HUES6 (cell line): ENCODE measurements around the gene BIVM.

Experiments
- H3K27ac ChIP-seq: 2 replicates; pipeline ENCODE4 v1.7.0; 2013; ENCODE audit warnings: low read depth, mild to moderate bottlenecking, low read length, inconsistent platforms
- H3K27me3 ChIP-seq: 2 replicates; pipeline ENCODE4 v1.6.1; 2013; ENCODE audit warnings: low read length; ENCODE audit not compliant: control insufficient read depth, insufficient read depth
- H3K36me3 ChIP-seq: 2 replicates; pipeline ENCODE4 v1.6.1; 2013; ENCODE audit warnings: low read length; ENCODE audit not compliant: control insufficient read depth, insufficient read depth
- H3K4me1 ChIP-seq: 2 replicates; pipeline ENCODE4 v1.6.1; 2013; ENCODE audit warnings: low read length; ENCODE audit not compliant: control insufficient read depth, insufficient read depth
- H3K4me3 ChIP-seq: 2 replicates; pipeline ENCODE4 v1.5.1; 2013; ENCODE audit warnings: low read depth, low read length
- H3K9ac ChIP-seq: one replicate; pipeline ENCODE4 v1.6.1; 2013; ENCODE audit warnings: mild to moderate bottlenecking, low read length
- H3K9me3 ChIP-seq: 2 replicates; pipeline ENCODE4 v1.6.1; 2013; ENCODE audit warnings: low read depth, low read length; ENCODE audit not compliant: control insufficient read depth, insufficient read depth

Gene BIVM, protein sequence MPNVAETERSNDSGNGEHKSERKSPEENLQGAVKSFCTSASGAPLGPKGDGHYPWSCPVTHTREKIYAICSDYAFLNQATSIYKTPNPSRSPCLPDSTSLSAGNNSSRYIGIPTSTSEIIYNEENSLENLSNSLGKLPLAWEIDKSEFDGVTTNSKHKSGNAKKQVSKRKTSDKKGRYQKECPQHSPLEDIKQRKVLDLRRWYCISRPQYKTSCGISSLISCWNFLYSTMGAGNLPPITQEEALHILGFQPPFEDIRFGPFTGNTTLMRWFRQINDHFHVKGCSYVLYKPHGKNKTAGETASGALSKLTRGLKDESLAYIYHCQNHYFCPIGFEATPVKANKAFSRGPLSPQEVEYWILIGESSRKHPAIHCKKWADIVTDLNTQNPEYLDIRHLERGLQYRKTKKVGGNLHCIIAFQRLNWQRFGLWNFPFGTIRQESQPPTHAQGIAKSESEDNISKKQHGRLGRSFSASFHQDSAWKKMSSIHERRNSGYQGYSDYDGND

GRCh38 chr13:102798581-102799425, at the start of gene BIVM, which contains the start of gene POGLUT2:
Gene BIVM (plus strand): TSS chr13:102799119. CDS start chr13:102807268, 8,149 bp downstream.
Gene POGLUT2 (minus strand): TSS chr13:102798976. CDS start chr13:102798670, 306 bp downstream.
- peak within 1 kb of the TSS; percentile 97 for H3K4me3 ChIP-seq
- H3K27ac ChIP-seq: no peak within 1 kb of the TSS
- no peaks in the 10 kb centered on the region for H3K36me3 ChIP-seq
- H3K27me3 ChIP-seq: peaks cover 14% of the 10 kb centered on the region
- peaks cover 11% of the 10 kb centered on the region for H3K4me1 ChIP-seq
- peak within 1 kb of the TSS; percentile 79 for H3K9ac ChIP-seq
- H3K9me3 ChIP-seq: no peaks in the 10 kb centered on the region

- Histone ChIP-seq H3K4me1 (no peaks in the 10 kb centered on the region), H3K36me3 (no peaks in the 10 kb centered on the region), H3K4me3 (no peak overlapping the region), H3K9ac (no peak overlapping the region), H3K27me3 (no peaks in the 10 kb centered on the region), H3K9me3 (no peaks in the 10 kb centered on the region), H3K27ac (no peak overlapping the region)
These were observed 47.0 kb upstream of the BIVM start for GRCh38 chr13:102751886-102752285.

DNA sequence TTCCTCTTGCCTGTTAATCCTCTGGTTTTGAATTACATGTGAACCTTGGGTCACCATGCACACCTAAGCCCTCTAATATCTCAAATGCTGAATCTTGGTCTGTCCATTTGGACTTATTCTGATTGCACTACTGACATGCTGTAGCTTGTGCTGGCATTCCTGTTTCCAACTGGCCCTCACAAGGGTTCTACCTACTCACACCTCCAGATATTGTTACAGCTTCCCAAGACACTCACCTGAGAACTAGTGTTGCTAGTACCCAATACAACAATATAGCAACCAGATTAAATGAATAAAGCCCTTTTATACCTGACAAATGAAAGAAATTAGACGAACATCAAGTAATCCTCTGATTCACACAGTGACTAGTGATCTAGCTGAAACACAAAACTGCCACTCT, 41.9 kb upstream of the BIVM start:
- Histone ChIP-seq H3K27me3 (no peaks in the 10 kb centered on the region), H3K27ac (no peak overlapping the region)

GRCh38 chr13:102758842-102759241, 40.1 kb upstream of the BIVM start:
- Histone ChIP-seq H3K4me1 (no peaks in the 10 kb centered on the region), H3K27me3 (no peaks in the 10 kb centered on the region), H3K36me3 (no peaks in the 10 kb centered on the region), H3K9ac (no peak overlapping the region), H3K4me3 (no peak overlapping the region), H3K27ac (no peak overlapping the region), H3K9me3 (no peaks in the 10 kb centered on the region)

More for the DNA sequence above, 41.9 kb upstream of the BIVM start:
- H3K9me3 ChIP-seq: no peaks in the 10 kb centered on the region
- H3K4me1 ChIP-seq: no peaks in the 10 kb centered on the region
- no peaks in the 10 kb centered on the region for H3K36me3 ChIP-seq
- no peak overlapping the region for H3K9ac ChIP-seq
- H3K4me3 ChIP-seq: no peak overlapping the region

DNA sequence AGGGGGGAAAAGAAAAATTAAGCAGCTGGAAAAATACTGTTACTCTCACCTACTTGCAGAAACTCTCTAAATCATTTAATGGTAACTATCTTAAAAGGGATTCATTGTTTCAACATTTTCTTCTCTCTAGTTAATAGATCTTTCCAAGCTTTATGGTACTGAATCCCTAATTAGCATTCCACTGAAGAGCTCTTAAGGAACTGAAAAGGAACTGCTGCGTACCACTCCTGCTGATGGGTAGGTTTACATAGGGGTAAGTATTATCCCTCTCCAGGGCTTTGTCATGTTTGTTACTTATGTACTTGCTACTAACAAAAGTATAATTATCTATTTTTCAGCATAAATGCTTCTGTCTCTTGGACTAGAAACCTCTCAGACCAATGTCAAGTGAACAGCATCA, 37.8 kb upstream of the BIVM start:
- Histone ChIP-seq H3K27ac (no peak overlapping the region), H3K9me3 (no peaks in the 10 kb centered on the region), H3K36me3 (0 out of 2 replicates have a peak, but pooled peaks cover under 1% of the 10 kb centered on the region), H3K9ac (no peak overlapping the region), H3K4me1 (no peaks in the 10 kb centered on the region), H3K27me3 (no peaks in the 10 kb centered on the region), H3K4me3 (no peak overlapping the region)

DNA sequence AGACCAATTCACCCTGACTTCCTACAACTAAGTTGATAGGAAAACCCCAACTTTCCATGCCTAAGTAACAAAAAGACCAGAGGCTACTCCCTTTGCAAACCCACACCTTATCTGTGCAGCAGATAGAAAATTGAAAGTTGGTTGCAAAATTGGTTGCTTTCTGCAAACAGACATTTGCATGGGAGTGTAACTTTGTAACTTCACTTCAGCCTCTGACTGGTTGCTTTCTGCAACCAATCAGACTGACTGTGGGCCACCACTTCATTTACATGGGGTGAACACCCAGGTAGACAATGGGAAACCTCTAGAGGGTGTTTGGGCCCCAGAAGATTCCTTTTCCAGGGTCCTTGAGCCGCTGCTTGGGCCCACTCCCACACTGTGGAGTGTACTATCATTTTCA, 35.2 kb upstream of the BIVM start:
- no peak overlapping the region for H3K27ac ChIP-seq
- H3K4me3 ChIP-seq: no peak overlapping the region
- H3K4me1 ChIP-seq: no peaks in the 10 kb centered on the region
- H3K36me3 ChIP-seq: peaks cover 10% of the 10 kb centered on the region; the same call in 1 of the 2 replicates
- no peaks in the 10 kb centered on the region for H3K9me3 ChIP-seq
- H3K9ac ChIP-seq: no peak overlapping the region
- no peaks in the 10 kb centered on the region for H3K27me3 ChIP-seq

- H3K4me1 ChIP-seq: peaks cover 5% of the 10 kb centered on the region
These were observed 30.0 kb upstream of the BIVM start for GRCh38 chr13:102768909-102769308.

GRCh38 chr13:102769679-102770078, 29.2 kb upstream of the BIVM start:
- H3K4me1 ChIP-seq: peaks cover 5% of the 10 kb centered on the region
- H3K36me3 ChIP-seq: peaks cover 10% of the 10 kb centered on the region; the same call in 1 of the 2 replicates

More at GRCh38 chr13:102768909-102769308, 30.0 kb upstream of the BIVM start:
- H3K9ac ChIP-seq: no peak overlapping the region
- H3K36me3 ChIP-seq: peaks cover 10% of the 10 kb centered on the region; the same call in 1 of the 2 replicates
- no peaks in the 10 kb centered on the region for H3K9me3 ChIP-seq
- H3K4me3 ChIP-seq: no peak overlapping the region
- peaks cover 10% of the 10 kb centered on the region for H3K27me3 ChIP-seq
- H3K27ac ChIP-seq: no peak overlapping the region

GRCh38 chr13:102770435-102770834, 28.5 kb upstream of the BIVM start:
- H3K4me1 ChIP-seq: peaks cover 5% of the 10 kb centered on the region
- H3K36me3 ChIP-seq: peaks cover 10% of the 10 kb centered on the region; the same call in 1 of the 2 replicates
- no peaks in the 10 kb centered on the region for H3K9me3 ChIP-seq
- no peak overlapping the region for H3K4me3 ChIP-seq
- H3K27ac ChIP-seq: no peak overlapping the region
- H3K27me3 ChIP-seq: peaks cover 14% of the 10 kb centered on the region
- H3K9ac ChIP-seq: no peak overlapping the region

More at GRCh38 chr13:102769679-102770078, 29.2 kb upstream of the BIVM start:
- Histone ChIP-seq H3K27me3 (peaks cover 14% of the 10 kb centered on the region), H3K27ac (no peak overlapping the region), H3K4me3 (no peak overlapping the region), H3K9ac (no peak overlapping the region), H3K9me3 (no peaks in the 10 kb centered on the region)

DNA sequence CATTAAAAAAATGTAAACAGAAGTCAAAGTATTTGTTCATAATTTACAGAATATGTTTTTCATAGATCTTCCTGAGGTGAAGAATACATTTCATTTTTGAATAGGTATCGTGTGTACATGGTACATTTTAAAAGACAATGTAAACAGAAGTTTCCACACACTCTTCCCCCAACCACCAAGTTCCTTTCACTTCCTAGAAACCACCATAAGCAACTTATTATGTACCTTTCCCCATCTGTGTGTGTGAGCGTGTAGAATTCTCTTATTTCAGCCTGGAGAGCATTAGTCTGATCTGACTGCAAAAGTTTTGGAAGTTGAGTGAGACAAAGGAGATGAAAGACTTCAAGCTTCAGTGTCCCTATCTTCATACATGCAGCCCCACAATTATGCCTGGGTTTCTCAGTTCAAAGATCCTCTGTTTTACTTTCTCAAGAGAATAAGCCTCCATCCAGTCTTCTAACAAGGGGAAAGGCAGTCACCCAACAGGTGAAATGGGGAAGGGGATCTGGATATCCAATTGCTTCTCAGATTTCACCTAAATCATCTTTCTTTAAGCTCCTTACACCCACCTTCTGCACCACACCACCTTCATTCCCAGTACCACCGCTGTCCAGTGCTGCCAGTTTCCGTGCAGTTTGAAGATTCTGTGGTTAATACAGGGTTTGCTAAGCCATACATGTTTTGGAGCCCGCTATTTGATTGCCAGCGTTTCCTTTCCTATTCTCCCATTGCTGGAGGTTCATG, 27.4 kb upstream of the BIVM start:
- H3K4me1 ChIP-seq: peaks cover 5% of the 10 kb centered on the region
- H3K4me3 ChIP-seq: no peak overlapping the region
- no peak overlapping the region for H3K27ac ChIP-seq
- H3K36me3 ChIP-seq: peaks cover 7% of the 10 kb centered on the region; the same call in 1 of the 2 replicates
- peaks cover 14% of the 10 kb centered on the region for H3K27me3 ChIP-seq
- H3K9me3 ChIP-seq: no peaks in the 10 kb centered on the region
- H3K9ac ChIP-seq: no peak overlapping the region
